Upper lobe of right lung (tissue), 1 donor: ENCODE data around the gene GREB1. TPM values are rescaled to one million over a fixed set of nuclear protein-coding genes. Genes with fewer than 3 reads are reported as not detected.

ENCODE experiments used
- ATAC-seq: fragments of 200-7000 bp; cut with Tn5 transposase; one replicate; pipeline ENCODE4 v1.9.1; 2020; ENCODE audit warnings: mild to moderate bottlenecking, moderate library complexity
- DNase-seq: peaks from one replicate; pipeline ENCODE4 v3.0.0-alpha.2; 2020
- H3K27ac ChIP-seq: fragments of 200-600 bp; one replicate; pipeline ENCODE4 v1.8.0; 2022
- H3K27me3 ChIP-seq: fragments of 200-600 bp; one replicate; pipeline ENCODE4 v1.8.0; 2022; ENCODE audit warnings: mild to moderate bottlenecking
- H3K36me3 ChIP-seq: fragments of 200-600 bp; one replicate; pipeline ENCODE4 v1.8.0; 2022
- H3K4me1 ChIP-seq: fragments of 200-600 bp; one replicate; pipeline ENCODE4 v1.8.0; 2022
- H3K4me3 ChIP-seq: fragments of 200-600 bp; one replicate; pipeline ENCODE4 v1.8.0; 2022; ENCODE audit warnings: mild to moderate bottlenecking
- H3K9me3 ChIP-seq: fragments of 200-600 bp; one replicate; pipeline ENCODE4 v1.8.0; 2022
- CTCF ChIP-seq: fragments of 200-600 bp; IDR thresholded peaks from one replicate; pipeline ENCODE4 v1.8.0; 2022; ENCODE audit warnings: antibody characterized with exemption
- intact Hi-C: fragments of 100-400 bp; cut with DNase I; formaldehyde crosslinking; loops from one replicate; pipeline ENCODE4 v1.11.0; 2022
- total RNA-seq: library from RNA; stranded (reverse); fragmentation: NEBNext Ultra II Directional; extraction: Animal tissue kit (Norgen Biotek cat#: 25700); gene quantifications from one replicate; pipeline ENCODE4 v1.2.1, GENCODE V29; 2021
- donor health status: DM: no; HTN: yes; CAD: no; lungs with severe emphysema.

Gene GREB1
- total RNA-seq, 1 donor from 2014 or later: 0.90 TPM

GRCh38 chr2:11534071-11534745 is 363 bp downstream of the GREB1 start:
- ATAC-seq (no peak), DNase-seq (no peak)
- no peaks in the 10 kb centered on the region for H3K4me1 ChIP-seq
- intact Hi-C loops: no loop called here
- H3K9me3 ChIP-seq: no peaks in the 10 kb centered on the region
- no peak for TF ChIP-seq CTCF
- H3K27me3 ChIP-seq: peaks cover 15% of the 10 kb centered on the region
- no peaks in the 10 kb centered on the region for H3K36me3 ChIP-seq
- no peak overlapping the region for H3K4me3 ChIP-seq
- H3K27ac ChIP-seq: no peak overlapping the region

DNA sequence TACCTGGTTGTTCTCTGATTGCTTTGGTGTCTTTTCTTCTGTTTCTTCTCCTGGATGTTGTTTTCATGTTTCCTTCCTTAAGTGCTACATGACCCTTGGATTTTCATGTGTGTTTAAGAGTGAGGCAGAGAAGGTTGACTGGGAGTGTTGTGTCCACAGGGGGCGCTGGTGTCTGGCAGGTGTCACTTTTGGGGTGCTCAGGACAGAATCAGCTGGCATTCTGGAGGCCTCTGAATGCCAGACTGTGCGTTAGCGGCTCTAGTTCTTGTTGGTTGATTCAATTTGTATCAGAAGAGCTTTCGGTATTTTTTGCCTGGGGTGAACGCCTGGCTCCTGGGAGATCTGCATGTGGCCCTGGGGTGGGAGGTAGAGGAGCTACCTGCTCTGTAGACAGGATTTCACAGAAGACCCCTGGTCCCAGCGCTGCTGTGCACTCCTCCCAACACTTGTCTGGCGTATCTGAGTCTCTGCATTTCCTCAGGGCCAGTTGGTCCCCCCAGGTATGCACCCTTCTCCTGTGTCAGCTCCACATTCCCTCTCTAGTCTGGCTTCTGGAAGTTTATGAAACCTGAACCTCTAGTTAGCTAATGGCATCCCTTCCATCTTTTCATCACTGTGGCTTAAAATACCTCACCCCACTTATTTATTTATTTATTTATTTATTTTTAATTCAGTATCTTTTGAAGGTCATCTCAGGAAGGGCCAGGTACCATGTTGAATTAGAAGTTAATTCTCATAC is 1.1 kb downstream of the GREB1 start:
- no peak overlapping the region for H3K4me3 ChIP-seq
- no peak overlapping the region for H3K27ac ChIP-seq
- no peak for TF ChIP-seq CTCF
- no peaks in the 10 kb centered on the region for H3K36me3 ChIP-seq
- intact Hi-C loops: no loop called here
- H3K4me1 ChIP-seq: no peaks in the 10 kb centered on the region
- H3K27me3 ChIP-seq: peaks cover 15% of the 10 kb centered on the region
- no peak for DNase-seq
- ATAC-seq: no peak
- no peaks in the 10 kb centered on the region for H3K9me3 ChIP-seq

GRCh38 chr2:11535899-11536344 is 2.1 kb downstream of the GREB1 start:
- no peak overlapping the region for H3K4me3 ChIP-seq
- intact Hi-C loops: no loop called here
- no peak for TF ChIP-seq CTCF
- no peaks in the 10 kb centered on the region for H3K36me3 ChIP-seq
- peaks cover 15% of the 10 kb centered on the region for H3K27me3 ChIP-seq
- no peaks in the 10 kb centered on the region for H3K9me3 ChIP-seq
- no peak for ATAC-seq
- DNase-seq: no peak
- no peaks in the 10 kb centered on the region for H3K4me1 ChIP-seq
- no peak overlapping the region for H3K27ac ChIP-seq

DNA sequence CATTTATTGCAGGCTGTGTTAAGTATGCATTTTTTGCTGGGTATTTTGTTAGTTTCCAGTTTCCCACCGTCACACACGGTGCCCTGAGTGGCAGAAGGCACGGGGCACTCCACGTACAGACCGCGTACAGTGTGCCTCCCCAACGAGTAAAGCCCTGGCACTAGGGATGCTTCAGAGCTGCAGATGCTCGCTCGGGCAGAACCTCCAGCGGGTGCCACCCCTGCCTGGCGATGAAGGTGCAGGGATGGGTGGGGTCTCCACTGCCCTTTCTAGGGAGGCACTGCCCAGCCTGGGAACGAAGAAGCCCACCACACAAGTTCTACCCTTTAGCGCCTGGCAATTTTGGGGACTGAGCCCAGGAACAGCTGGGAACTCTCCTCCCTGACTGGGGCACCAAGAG is 4.1 kb downstream of the GREB1 start:
- ATAC-seq (no peak), DNase-seq (no peak)
- TF ChIP-seq CTCF: no peak
- Histone ChIP-seq H3K36me3 (no peaks in the 10 kb centered on the region), H3K27ac (no peak overlapping the region), H3K9me3 (no peaks in the 10 kb centered on the region), H3K4me1 (no peaks in the 10 kb centered on the region), H3K4me3 (no peak overlapping the region), H3K27me3 (peaks cover 20% of the 10 kb centered on the region)
- intact Hi-C loops: no loop called here

DNA sequence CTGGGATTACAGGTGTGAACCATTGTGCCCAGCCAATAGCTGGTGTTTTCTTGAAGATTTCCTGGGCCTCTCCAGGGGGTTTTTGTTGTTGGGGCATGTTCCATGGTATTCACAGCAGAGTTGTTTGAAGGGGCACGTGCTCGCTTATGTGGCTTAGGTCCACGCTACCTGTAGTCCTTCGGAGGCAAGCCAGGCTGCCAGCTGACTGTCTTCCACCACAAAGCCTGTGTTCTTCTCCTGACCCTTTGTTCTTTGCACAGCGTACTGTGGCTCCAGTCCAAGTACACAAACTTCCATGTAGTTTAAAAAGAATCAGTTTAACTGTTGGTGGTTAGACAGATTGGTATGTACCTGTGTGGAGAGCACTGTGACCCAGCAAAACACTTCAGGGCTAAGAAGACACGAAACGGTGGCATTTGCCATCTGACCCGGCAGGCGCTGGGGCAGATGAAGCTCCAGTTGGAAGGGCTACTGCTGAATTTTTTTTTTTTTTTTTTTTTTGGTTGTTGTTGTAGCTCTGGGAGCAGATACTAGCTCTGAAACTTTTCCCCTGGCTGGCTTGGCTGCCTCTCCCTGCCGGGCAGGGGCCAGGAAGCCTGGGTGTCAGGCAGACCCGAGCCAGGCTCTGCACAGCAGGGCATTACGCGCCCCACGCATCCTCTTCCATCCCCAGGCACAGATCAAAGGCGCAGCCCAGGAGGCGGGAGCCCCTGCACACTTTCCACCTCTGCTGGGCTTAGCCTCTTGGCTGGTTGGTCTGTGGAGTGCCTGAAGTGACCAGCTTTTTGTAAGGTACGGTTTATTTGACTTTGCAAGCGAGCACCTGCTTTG is 5.7 kb downstream of the GREB1 start:
- intact Hi-C loops: no loop called here
- Histone ChIP-seq H3K9me3 (no peaks in the 10 kb centered on the region), H3K4me3 (no peak overlapping the region), H3K4me1 (no peaks in the 10 kb centered on the region), H3K36me3 (no peaks in the 10 kb centered on the region), H3K27me3 (peaks cover 16% of the 10 kb centered on the region), H3K27ac (no peak overlapping the region)
- peak; percentile 31 for ATAC-seq
- TF ChIP-seq CTCF: no peak
- DNase-seq: no peak
